Measurements from ENCODE around the gene TCAP. TPM values are rescaled to one million over a fixed set of nuclear protein-coding genes. Genes with fewer than 3 reads are reported as not detected.

Gene TCAP
- total RNA-seq, 1 experiment from 2014 or later = 1.6 TPM

DNA sequence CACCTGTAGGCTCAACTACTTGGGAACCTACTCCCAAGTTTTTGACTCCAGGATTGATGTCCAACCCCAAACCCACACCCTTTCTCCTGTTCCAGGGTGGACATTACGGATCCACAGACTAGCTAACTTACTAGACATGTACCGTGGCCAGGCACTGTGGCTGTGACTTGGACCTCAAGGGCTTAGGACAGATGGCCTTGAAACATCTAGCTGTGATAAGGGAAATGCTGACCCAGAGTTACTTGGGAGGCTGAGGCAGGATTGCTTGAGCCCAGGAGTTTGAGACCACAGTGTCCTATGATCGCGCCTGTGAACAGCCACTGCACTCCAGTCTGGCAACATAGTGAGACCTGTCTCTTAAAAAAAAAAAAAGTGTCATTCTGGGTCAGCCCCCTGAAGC, 24.1 kb upstream of the TCAP start:
- ChIA-PET POLR2A (no interaction called here), CTCF (no interaction called here)
- no peak overlapping the region for H3K4me3 ChIP-seq (ENCODE audit: low read depth in 2 of 2, low read length in 2 of 2)
- H3K4me1 ChIP-seq (ENCODE audit: control insufficient read depth, insufficient read depth, low read length) = peaks cover 45% of the 10 kb centered on the region
- no peak for ATAC-seq
- BruUV-seq (replicated peaks) = no TSS peak
- H3K36me3 ChIP-seq (ENCODE audit: control insufficient read depth, insufficient read depth, low read length) = peaks cover 3% of the 10 kb centered on the region; the same call in 1 of the 2 replicates
- no peaks in the 10 kb centered on the region for H3K27me3 ChIP-seq (ENCODE audit: control insufficient read depth, insufficient read depth, low read length)
- H3K27ac ChIP-seq (ENCODE audit: low read length) = no peak overlapping the region
- TF ChIP-seq POLR2AphosphoS5 (IDR thresholded peaks at IDR 0.05; ENCODE audit: low read depth, low read length) (no peak), SIN3A (IDR thresholded peaks at IDR 0.05; ENCODE audit: borderline replicate concordance, insufficient read depth, low read depth, low read length) (no peak), TCF7L2 (IDR thresholded peaks at IDR 0.05; ENCODE audit: low read depth, low read length) (no peak)
- TF ChIP-seq, protein P1, sequence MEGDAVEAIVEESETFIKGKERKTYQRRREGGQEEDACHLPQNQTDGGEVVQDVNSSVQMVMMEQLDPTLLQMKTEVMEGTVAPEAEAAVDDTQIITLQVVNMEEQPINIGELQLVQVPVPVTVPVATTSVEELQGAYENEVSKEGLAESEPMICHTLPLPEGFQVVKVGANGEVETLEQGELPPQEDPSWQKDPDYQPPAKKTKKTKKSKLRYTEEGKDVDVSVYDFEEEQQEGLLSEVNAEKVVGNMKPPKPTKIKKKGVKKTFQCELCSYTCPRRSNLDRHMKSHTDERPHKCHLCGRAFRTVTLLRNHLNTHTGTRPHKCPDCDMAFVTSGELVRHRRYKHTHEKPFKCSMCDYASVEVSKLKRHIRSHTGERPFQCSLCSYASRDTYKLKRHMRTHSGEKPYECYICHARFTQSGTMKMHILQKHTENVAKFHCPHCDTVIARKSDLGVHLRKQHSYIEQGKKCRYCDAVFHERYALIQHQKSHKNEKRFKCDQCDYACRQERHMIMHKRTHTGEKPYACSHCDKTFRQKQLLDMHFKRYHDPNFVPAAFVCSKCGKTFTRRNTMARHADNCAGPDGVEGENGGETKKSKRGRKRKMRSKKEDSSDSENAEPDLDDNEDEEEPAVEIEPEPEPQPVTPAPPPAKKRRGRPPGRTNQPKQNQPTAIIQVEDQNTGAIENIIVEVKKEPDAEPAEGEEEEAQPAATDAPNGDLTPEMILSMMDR (IDR thresholded peaks at IDR 0.05) = no peak
- TF ChIP-seq, protein P2, sequence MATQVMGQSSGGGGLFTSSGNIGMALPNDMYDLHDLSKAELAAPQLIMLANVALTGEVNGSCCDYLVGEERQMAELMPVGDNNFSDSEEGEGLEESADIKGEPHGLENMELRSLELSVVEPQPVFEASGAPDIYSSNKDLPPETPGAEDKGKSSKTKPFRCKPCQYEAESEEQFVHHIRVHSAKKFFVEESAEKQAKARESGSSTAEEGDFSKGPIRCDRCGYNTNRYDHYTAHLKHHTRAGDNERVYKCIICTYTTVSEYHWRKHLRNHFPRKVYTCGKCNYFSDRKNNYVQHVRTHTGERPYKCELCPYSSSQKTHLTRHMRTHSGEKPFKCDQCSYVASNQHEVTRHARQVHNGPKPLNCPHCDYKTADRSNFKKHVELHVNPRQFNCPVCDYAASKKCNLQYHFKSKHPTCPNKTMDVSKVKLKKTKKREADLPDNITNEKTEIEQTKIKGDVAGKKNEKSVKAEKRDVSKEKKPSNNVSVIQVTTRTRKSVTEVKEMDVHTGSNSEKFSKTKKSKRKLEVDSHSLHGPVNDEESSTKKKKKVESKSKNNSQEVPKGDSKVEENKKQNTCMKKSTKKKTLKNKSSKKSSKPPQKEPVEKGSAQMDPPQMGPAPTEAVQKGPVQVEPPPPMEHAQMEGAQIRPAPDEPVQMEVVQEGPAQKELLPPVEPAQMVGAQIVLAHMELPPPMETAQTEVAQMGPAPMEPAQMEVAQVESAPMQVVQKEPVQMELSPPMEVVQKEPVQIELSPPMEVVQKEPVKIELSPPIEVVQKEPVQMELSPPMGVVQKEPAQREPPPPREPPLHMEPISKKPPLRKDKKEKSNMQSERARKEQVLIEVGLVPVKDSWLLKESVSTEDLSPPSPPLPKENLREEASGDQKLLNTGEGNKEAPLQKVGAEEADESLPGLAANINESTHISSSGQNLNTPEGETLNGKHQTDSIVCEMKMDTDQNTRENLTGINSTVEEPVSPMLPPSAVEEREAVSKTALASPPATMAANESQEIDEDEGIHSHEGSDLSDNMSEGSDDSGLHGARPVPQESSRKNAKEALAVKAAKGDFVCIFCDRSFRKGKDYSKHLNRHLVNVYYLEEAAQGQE (IDR thresholded peaks at IDR 0.05; ENCODE audit: insufficient read depth in 1 of 2, low read depth in 2 of 2, low read length in 1 of 2) = no peak
- no peak for DNase-seq (ENCODE audit: low read depth, low spot score)
- in situ Hi-C loops (cut with HindIII; ENCODE audit: low pct_unique_long_range_greater_than_20kb, low sequenced_read_pairs) (no loop called here), intact Hi-C loops (cut with micrococcal nuclease; ENCODE audit: unreplicated experiment) (no loop called here)
- no peaks in the 10 kb centered on the region for H3K9me3 ChIP-seq (ENCODE audit: control insufficient read depth, insufficient read depth, low read depth, low read length)

DNA sequence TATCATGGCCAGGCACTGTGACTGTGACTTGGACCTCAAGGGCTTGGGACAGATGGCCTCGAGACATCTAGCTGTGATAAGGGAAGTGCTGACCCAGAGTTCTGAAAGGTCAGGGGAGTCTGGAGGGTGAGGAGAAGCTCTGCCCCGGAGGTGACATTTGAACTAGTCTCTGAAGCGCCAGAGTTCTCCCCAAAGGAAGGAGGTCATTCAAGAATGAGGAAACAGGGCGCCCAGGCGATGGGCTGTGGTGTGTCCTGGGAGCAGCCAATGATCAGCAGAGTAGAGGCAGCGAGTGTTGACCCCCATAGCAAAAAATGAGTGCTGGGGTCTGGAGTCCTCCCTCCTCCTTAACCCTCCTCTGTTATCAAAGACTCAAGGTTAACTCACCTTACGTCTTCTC, 23.3 kb upstream of the TCAP start:
- ChIA-PET CTCF (no interaction called here), POLR2A (no interaction called here)
- in situ Hi-C loops (cut with HindIII; ENCODE audit: low pct_unique_long_range_greater_than_20kb, low sequenced_read_pairs) (no loop called here), intact Hi-C loops (cut with micrococcal nuclease; ENCODE audit: unreplicated experiment) (no loop called here)
- TF ChIP-seq, protein P1 (IDR thresholded peaks at IDR 0.05) = no peak
- TF ChIP-seq SIN3A (IDR thresholded peaks at IDR 0.05; ENCODE audit: borderline replicate concordance, insufficient read depth, low read depth, low read length) (no peak), TCF7L2 (IDR thresholded peaks at IDR 0.05; ENCODE audit: low read depth, low read length) (no peak), POLR2AphosphoS5 (IDR thresholded peaks at IDR 0.05; ENCODE audit: low read depth, low read length) (no peak)
- TF ChIP-seq, protein P2 (IDR thresholded peaks at IDR 0.05; ENCODE audit: insufficient read depth in 1 of 2, low read depth in 2 of 2, low read length in 1 of 2) = no peak
- H3K4me3 ChIP-seq (ENCODE audit: low read depth in 2 of 2, low read length in 2 of 2) = no peak overlapping the region
- H3K27ac ChIP-seq (ENCODE audit: low read length) = no peak overlapping the region
- no peaks in the 10 kb centered on the region for H3K9me3 ChIP-seq (ENCODE audit: control insufficient read depth, insufficient read depth, low read depth, low read length)
- DNase-seq (ENCODE audit: low read depth, low spot score) (no peak), ATAC-seq (no peak)
- no TSS peak for BruUV-seq (replicated peaks)
- H3K4me1 ChIP-seq (ENCODE audit: control insufficient read depth, insufficient read depth, low read length) = peaks cover 38% of the 10 kb centered on the region
- H3K27me3 ChIP-seq (ENCODE audit: control insufficient read depth, insufficient read depth, low read length) = no peaks in the 10 kb centered on the region
- peaks cover 3% of the 10 kb centered on the region; the same call in 1 of the 2 replicates for H3K36me3 ChIP-seq (ENCODE audit: control insufficient read depth, insufficient read depth, low read length)
